ENCODE results near the gene LCA5. TPM values are rescaled to one million over a fixed set of nuclear protein-coding genes. Genes with fewer than 3 reads are reported as not detected.
A peak's percentile ranks its signal among the peaks of the same experiment; 100 is the strongest.

The LCA5 gene
- total and polyA plus RNA-seq, 8 donors, result 1.3 to 7.9 (median 2.6) TPM

DNA sequence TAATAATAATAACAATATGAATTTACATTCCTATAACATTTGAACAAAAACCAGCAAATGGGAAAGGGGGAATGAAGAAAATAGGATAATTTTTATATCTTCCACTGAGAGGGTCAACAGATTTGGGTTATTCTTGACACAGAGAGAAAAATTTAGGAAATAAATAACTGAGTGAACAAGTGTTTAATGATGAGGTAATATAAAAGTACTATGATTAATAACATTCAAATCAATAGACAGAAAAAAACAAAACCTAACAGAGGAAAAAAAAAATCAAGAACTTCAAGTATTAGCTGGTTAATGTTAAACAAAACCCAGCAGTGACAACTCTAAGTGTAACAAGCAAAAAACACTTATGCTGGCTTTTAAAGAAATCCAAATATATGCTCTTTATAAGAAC is 66.5 kb downstream of the LCA5 start:
- Histone ChIP-seq H3K4me1 (peaks cover 0 to under 1% (median 0%) of the 10 kb centered on the region in 3 donors), H3K4me3 (no peak overlapping the region), H3K9me3 (no peaks in the 10 kb centered on the region), H3K27me3 (no peaks in the 10 kb centered on the region), H3K36me3 (no peaks in the 10 kb centered on the region), H3K27ac (peak overlapping the region in 2 of 4 donors; percentile 35 to 47)
- FAIRE-seq (no peak), DNase-seq (no peak), ATAC-seq (peak in 3 of 4 donors; percentile 26 to 68 (median 40))
- TF ChIP-seq CTCF (IDR thresholded peaks at IDR 0.05), result no peak
- intact Hi-C loops (cut with DNase I), result no loop called here

DNA sequence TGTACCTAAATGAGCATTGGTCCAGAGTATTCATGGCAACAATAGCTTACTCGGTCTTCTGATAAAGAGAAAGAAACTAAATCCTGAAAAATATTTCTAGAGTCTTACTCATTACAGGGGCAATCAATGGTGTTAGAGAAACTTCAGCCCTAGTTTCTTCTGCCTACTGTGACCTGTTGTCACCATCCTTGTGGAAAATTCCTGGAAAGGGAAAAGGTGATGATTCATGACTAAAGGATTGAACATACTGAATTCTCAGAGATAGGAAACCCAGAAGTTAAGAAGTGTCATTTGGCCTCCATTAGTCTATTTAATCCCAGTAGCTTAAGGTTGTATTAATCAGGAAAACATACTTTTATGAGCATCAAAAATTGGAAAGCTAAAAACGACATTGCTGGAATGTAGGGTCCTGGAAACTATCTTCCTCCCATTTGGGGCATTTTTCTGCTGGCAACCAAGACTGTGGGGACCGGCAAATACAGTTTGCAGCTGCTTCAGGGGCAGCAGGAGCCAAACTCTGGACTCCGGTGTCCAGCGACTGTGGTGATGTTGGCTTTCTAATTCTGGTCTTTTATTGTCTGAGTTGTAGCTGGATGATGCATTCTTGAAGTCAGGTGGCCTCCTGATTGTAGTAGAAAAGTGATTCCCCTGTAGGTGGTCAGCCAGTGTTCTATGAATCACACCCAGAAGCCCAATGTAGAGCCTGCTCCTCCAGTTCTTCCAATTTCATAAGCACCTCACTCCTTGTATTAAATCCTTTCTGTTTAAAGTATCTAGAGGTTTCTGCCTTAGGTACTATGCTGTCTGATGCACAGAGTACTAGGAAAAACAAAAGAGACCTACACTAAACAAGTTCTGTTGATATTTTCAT is 67.6 kb downstream of the LCA5 start:
- H3K36me3 ChIP-seq, result no peaks in the 10 kb centered on the region
- WGBS, 2 donors, result 51 to 58% methylated on average over 5 of the region's 5 CpGs
- TF ChIP-seq CTCF (IDR thresholded peaks at IDR 0.05), result no peak
- intact Hi-C loops (cut with DNase I), result no loop called here
- DNase-seq (no peak), ATAC-seq (peak in 1 of 4 donors; percentile 17), FAIRE-seq (no peak)
- H3K4me3 ChIP-seq, result no peak overlapping the region
- H3K9me3 ChIP-seq, result no peaks in the 10 kb centered on the region
- H3K27me3 ChIP-seq, result no peaks in the 10 kb centered on the region
- peak overlapping the region in 2 of 4 donors; percentile 34 to 47 for H3K27ac ChIP-seq
- peaks cover 0 to 3% (median 0%) of the 10 kb centered on the region in 3 donors for H3K4me1 ChIP-seq

GRCh38 chr6:79468587-79468986 is 68.6 kb downstream of the LCA5 start:
- H3K9me3 ChIP-seq, result no peaks in the 10 kb centered on the region
- intact Hi-C loops (cut with DNase I), result no loop called here
- no peak overlapping the region for H3K4me3 ChIP-seq
- ATAC-seq, result no peak
- no peak for DNase-seq
- no peaks in the 10 kb centered on the region for H3K36me3 ChIP-seq
- H3K27ac ChIP-seq, result no peak overlapping the region
- no peak for TF ChIP-seq CTCF (IDR thresholded peaks at IDR 0.05)
- H3K27me3 ChIP-seq, result no peaks in the 10 kb centered on the region
- H3K4me1 ChIP-seq, result peaks cover 0 to 3% (median 3%) of the 10 kb centered on the region in 3 donors
- 68 to 76% methylated on average over 8 of the region's 8 CpGs for WGBS, 2 donors
- no peak for FAIRE-seq

GRCh38 chr6:79468116-79468515 is 69.1 kb downstream of the LCA5 start:
- no peak for ATAC-seq

More at GRCh38 chr6:79468116-79468515, 69.1 kb downstream of the LCA5 start:
- intact Hi-C loops (cut with DNase I), result no loop called here
- H3K27me3 ChIP-seq, result no peaks in the 10 kb centered on the region
- DNase-seq, result no peak
- WGBS, 2 donors, result 19 to 21% methylated on average over 2 of the region's 2 CpGs
- peaks cover 0 to 3% (median 3%) of the 10 kb centered on the region in 3 donors for H3K4me1 ChIP-seq
- no peaks in the 10 kb centered on the region for H3K9me3 ChIP-seq
- TF ChIP-seq CTCF (IDR thresholded peaks at IDR 0.05), result no peak
- no peaks in the 10 kb centered on the region for H3K36me3 ChIP-seq
- H3K27ac ChIP-seq, result no peak overlapping the region
- no peak for FAIRE-seq
- no peak overlapping the region for H3K4me3 ChIP-seq

Data from pancreas (tissue), 10 donors.